CD14-positive monocyte (primary cell): Measurements from ENCODE around the gene CD300A. TPM values are rescaled to one million over a fixed set of nuclear protein-coding genes. Genes with fewer than 3 reads are reported as not detected.

Source experiments
- DNase-seq, 3 donors: peaks; one replicate each; pipeline ENCODE4 v3.0.0-alpha.2; 2011 to 2022
- H2AFZ ChIP-seq: 2 replicates; pipeline ENCODE4 v1.6.0; 2012; ENCODE audit warnings: mild to moderate bottlenecking, low read depth, low read length, inconsistent platforms; ENCODE audit not compliant: insufficient read depth, poor library complexity, severe bottlenecking
- H3K27ac ChIP-seq, 2 donors: 1 replicate in 1 of 2; 2 replicates in 1 of 2; pipeline ENCODE4 v1.5.1; 2012 to 2013; ENCODE audit warnings: low read length in 2 of 2, control low read depth in 1 of 2, inconsistent platforms in 1 of 2, low read depth in 1 of 2, mild to moderate bottlenecking in 1 of 2
- H3K27me3 ChIP-seq, 2 donors: one replicate each; pipeline versions ENCODE4 v1.6.0 to v1.6.1; 2011 to 2013; ENCODE audit warnings: low read length in 2 of 2; ENCODE audit not compliant: control insufficient read depth in 2 of 2, insufficient read depth in 2 of 2
- H3K36me3 ChIP-seq, 2 donors: replicated peaks in 1 of 2; 1 replicate in 1 of 2; 2 replicates in 1 of 2; pipeline versions ENCODE4 v1.5.1 to v1.6.1; 2012 to 2013; ENCODE audit warnings: low read length in 2 of 2, control low read depth in 1 of 2, inconsistent platforms in 1 of 2, mild to moderate bottlenecking in 1 of 2; ENCODE audit not compliant: insufficient read depth in 2 of 2, control insufficient read depth in 1 of 2
- H3K4me1 ChIP-seq, 2 donors: 1 replicate in 1 of 2; 2 replicates in 1 of 2; pipeline versions ENCODE4 v1.5.1 to v1.6.1; 2012 to 2013; ENCODE audit warnings: low read length in 2 of 2, control low read depth in 1 of 2, inconsistent platforms in 1 of 2, mild to moderate bottlenecking in 1 of 2, moderate library complexity in 1 of 2; ENCODE audit not compliant: insufficient read depth in 2 of 2, control insufficient read depth in 1 of 2
- H3K4me2 ChIP-seq: replicated peaks from 2 replicates; pipeline ENCODE3; 2012; ENCODE audit warnings: low read length, moderate library complexity, mild to moderate bottlenecking; ENCODE audit not compliant: poor library complexity, severe bottlenecking; ENCODE audit errors: extremely low read depth
- H3K4me3 ChIP-seq, 3 experiments: fragments of 200-600 bp in 1 of 3; sonication (generic) in 1 of 3; replicated peaks in 1 of 3; 1 replicate in 2 of 3; 2 replicates in 1 of 3; pipeline ENCODE4 v1.5.1; 2011 to 2013; ENCODE audit warnings: low read length in 3 of 3, mild to moderate bottlenecking in 3 of 3, control low read depth in 2 of 3, low read depth in 2 of 3, inconsistent platforms in 1 of 3, moderate library complexity in 1 of 3
- H3K79me2 ChIP-seq: 2 replicates; pipeline ENCODE4 v1.6.0; 2012; ENCODE audit warnings: mild to moderate bottlenecking, control low read depth, inconsistent platforms, low read length, moderate library complexity; ENCODE audit not compliant: insufficient read depth
- H3K9ac ChIP-seq: 2 replicates; pipeline ENCODE4 v1.6.0; 2017; ENCODE audit warnings: low read length, mild to moderate bottlenecking; ENCODE audit not compliant: insufficient read depth, poor library complexity, severe bottlenecking
- H3K9me3 ChIP-seq, 2 donors: replicated peaks in 1 of 2; 1 replicate in 1 of 2; 2 replicates in 1 of 2; pipeline versions ENCODE4 v1.5.1 to v1.6.1; 2012 to 2013; ENCODE audit warnings: low read length in 2 of 2, control low read depth in 1 of 2; ENCODE audit not compliant: control insufficient read depth in 1 of 2, insufficient read depth in 1 of 2
- H4K20me1 ChIP-seq: 2 replicates; pipeline ENCODE4 v1.6.0; 2012; ENCODE audit warnings: mild to moderate bottlenecking, low read length, control low read depth, moderate library complexity; ENCODE audit not compliant: insufficient read depth
- H3K27ac Mint-ChIP-seq, 7 donors: one replicate each; pipeline ENCODE4 v1.8.0; 2020; ENCODE audit warnings: mild to moderate bottlenecking in 7 of 7, mixed read lengths in 7 of 7, moderate library complexity in 6 of 7, inconsistent platforms in 2 of 7
- H3K27me3 Mint-ChIP-seq, 3 donors: one replicate each; pipeline ENCODE4 v1.8.0; 2021 to 2022; ENCODE audit warnings: low read depth in 3 of 3, mild to moderate bottlenecking in 3 of 3, mixed read lengths in 3 of 3, moderate library complexity in 3 of 3, inconsistent platforms in 1 of 3
- H3K36me3 Mint-ChIP-seq, 2 donors: one replicate each; pipeline ENCODE4 v1.8.0; 2020; ENCODE audit warnings: mixed read lengths in 2 of 2, inconsistent platforms in 1 of 2, mild to moderate bottlenecking in 1 of 2
- H3K4me1 Mint-ChIP-seq: one replicate; pipeline ENCODE4 v1.8.0; 2020; ENCODE audit warnings: mild to moderate bottlenecking, mixed read lengths
- H3K4me3 Mint-ChIP-seq, 2 donors: one replicate each; pipeline ENCODE4 v1.8.0; 2020; ENCODE audit warnings: mild to moderate bottlenecking in 2 of 2, mixed read lengths in 2 of 2, moderate library complexity in 1 of 2
- H3K9me3 Mint-ChIP-seq, 7 donors: one replicate each; pipeline ENCODE4 v1.8.0; 2020 to 2022; ENCODE audit warnings: mixed read lengths in 7 of 7, mild to moderate bottlenecking in 6 of 7, moderate library complexity in 6 of 7, inconsistent platforms in 2 of 7
- CTCF ChIP-seq: fragments of 200-600 bp; IDR thresholded peaks from one replicate; pipeline ENCODE4 v1.8.0; 2022; ENCODE audit warnings: antibody characterized with exemption, mild to moderate bottlenecking
- WGBS: methylation state at CpG from one replicate; pipeline ENCODE4 v1.1.5; 2013; ENCODE audit warnings: missing lambda C conversion rate; ENCODE audit not compliant: insufficient coverage; 5-methylcytosine and 5-hydroxymethylcytosine counted together
- intact Hi-C, 2 donors: fragments of 100-400 bp; cut with micrococcal nuclease; formaldehyde crosslinking; loops; one replicate each; pipeline versions ENCODE4 v1.15.0 to v1.15.1; 2023
- polyA plus RNA-seq, 3 donors: library from polyadenylated mRNA; depleted of rRNA in 1 of 3; unstranded in 2 of 3; stranded (reverse) in 1 of 3; fragments of 300-500 nt in 2 of 3; fragments of >200 nt in 1 of 3; fragmentation: Illumina TruSeq in 2 of 3; gene quantifications; 1 replicate in 2 of 3; 2 replicates in 1 of 3; pipeline ENCODE4 v1.2.3, GENCODE V29; 2012 to 2021

The CD300A gene
- polyA plus RNA-seq, 3 donors = 173 to 222 (median 212) TPM

GRCh38 chr17:74450231-74450630 is 16.2 kb upstream of the CD300A start:
- Histone ChIP-seq H3K27me3 (peaks cover 0 to 10% of the 10 kb centered on the region in 2 donors), H3K9ac (no peak overlapping the region), H3K79me2 (no peaks in the 10 kb centered on the region), H3K9me3 (no peaks in the 10 kb centered on the region), H3K4me3 (no peak overlapping the region), H3K4me1 (peaks cover 27 to 42% of the 10 kb centered on the region in 2 donors), H2AFZ (no peak overlapping the region), H3K4me2 (no peak overlapping the region), H3K27ac (no peak overlapping the region), H3K36me3 (no peaks in the 10 kb centered on the region), H4K20me1 (no peaks in the 10 kb centered on the region)
- no peaks in the 10 kb centered on the region for H3K36me3 Mint-ChIP-seq
- no peak for DNase-seq
- peaks cover 0 to 3% (median 0%) of the 10 kb centered on the region in 7 donors for H3K9me3 Mint-ChIP-seq
- H3K4me3 Mint-ChIP-seq = no peak overlapping the region
- H3K4me1 Mint-ChIP-seq = peaks cover 31% of the 10 kb centered on the region
- H3K27me3 Mint-ChIP-seq = peaks cover 9 to 40% (median 27%) of the 10 kb centered on the region in 3 donors
- intact Hi-C loops = no loop called here
- H3K27ac Mint-ChIP-seq = no peak overlapping the region
- 97% methylated on average over 3 of the region's 3 CpGs for WGBS
- TF ChIP-seq CTCF = no peak

GRCh38 chr17:74450925-74451403 is 15.5 kb upstream of the CD300A start:
- no peak for TF ChIP-seq CTCF
- Mint-ChIP-seq H3K36me3 (peaks cover 0 to 2% of the 10 kb centered on the region in 2 donors), H3K27ac (peak overlapping the region in 1 of 7 donors; percentile 33), H3K9me3 (peaks cover 0 to 3% (median 0%) of the 10 kb centered on the region in 7 donors), H3K4me3 (no peak overlapping the region), H3K27me3 (peaks cover 9 to 36% (median 24%) of the 10 kb centered on the region in 3 donors), H3K4me1 (peaks cover 28% of the 10 kb centered on the region)
- 92% methylated on average over 11 of the region's 13 CpGs for WGBS
- Histone ChIP-seq H3K4me3 (no peak overlapping the region), H3K27ac (no peak overlapping the region), H3K9ac (no peak overlapping the region), H3K9me3 (no peaks in the 10 kb centered on the region), H4K20me1 (no peaks in the 10 kb centered on the region), H3K4me1 (peaks cover 27 to 35% of the 10 kb centered on the region in 2 donors), H3K4me2 (no peak overlapping the region), H2AFZ (no peak overlapping the region), H3K79me2 (no peaks in the 10 kb centered on the region), H3K36me3 (no peaks in the 10 kb centered on the region), H3K27me3 (peaks cover 0 to 10% of the 10 kb centered on the region in 2 donors)
- no peak for DNase-seq
- intact Hi-C loops = no loop called here
